ENCODE data around the gene GOLGA3. TPM values are rescaled to one million over a fixed set of nuclear protein-coding genes. Genes with fewer than 3 reads are reported as not detected.

The GOLGA3 gene
- total RNA-seq, 1 donor from 2014 or later: 86.7 TPM

DNA sequence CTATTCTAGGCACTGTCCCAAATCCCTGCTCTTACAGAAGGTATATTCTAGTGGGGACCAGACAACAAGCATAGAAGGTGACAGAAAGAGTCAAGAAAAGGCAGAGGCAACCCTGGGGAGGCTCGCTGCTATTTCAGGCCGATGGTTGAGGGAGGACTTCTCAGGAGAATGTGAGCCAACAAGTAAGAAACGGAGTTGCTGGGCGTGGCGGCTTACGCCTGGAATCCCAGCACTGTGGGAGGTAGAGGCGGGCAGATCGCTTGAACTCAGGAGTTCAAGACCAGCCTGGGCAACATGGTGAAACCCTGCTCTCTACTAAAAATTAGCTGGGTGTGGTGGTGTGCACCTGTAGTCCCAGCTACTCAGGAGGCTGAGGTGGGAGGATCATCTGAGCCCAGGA is 4.7 kb upstream of the GOLGA3 start:
- H3K36me3 Mint-ChIP-seq (ENCODE audit: low read depth, unreplicated experiment): peaks cover 29% of the 10 kb centered on the region
- Histone ChIP-seq H3K36me3 (ENCODE audit: insufficient read depth, low read length) (no peaks in the 10 kb centered on the region), H3K9me3 (ENCODE audit: insufficient read depth, low read depth, low read length) (no peaks in the 10 kb centered on the region), H3K4me1 (ENCODE audit: insufficient read depth, low read length) (peaks cover 4% of the 10 kb centered on the region), H2AFZ (ENCODE audit: low read depth, low read length) (no peak overlapping the region), H4K20me1 (ENCODE audit: insufficient read depth, low read length) (peaks cover 6% of the 10 kb centered on the region), H3K4me2 (ENCODE audit: low read length) (no peak overlapping the region), H3K27ac (ENCODE audit: low read depth, low read length) (no peak overlapping the region), H3K4me3 (ENCODE audit: insufficient read depth, low read depth, low read length) (no peak overlapping the region), H3K79me2 (ENCODE audit: insufficient read depth, low read length) (peaks cover 4% of the 10 kb centered on the region), H3K9ac (ENCODE audit: low read length) (no peak overlapping the region), H3K27me3 (ENCODE audit: insufficient read depth, low read length) (no peaks in the 10 kb centered on the region)
- no peak overlapping the region for H3K4me3 Mint-ChIP-seq (ENCODE audit: unreplicated experiment)
- no peak overlapping the region for H3K27ac Mint-ChIP-seq (ENCODE audit: unreplicated experiment)
- no peak for TF ChIP-seq EZH2 (IDR thresholded peaks at IDR 0.05; ENCODE audit: insufficient read depth, low read length)
- TF ChIP-seq, protein P1, sequence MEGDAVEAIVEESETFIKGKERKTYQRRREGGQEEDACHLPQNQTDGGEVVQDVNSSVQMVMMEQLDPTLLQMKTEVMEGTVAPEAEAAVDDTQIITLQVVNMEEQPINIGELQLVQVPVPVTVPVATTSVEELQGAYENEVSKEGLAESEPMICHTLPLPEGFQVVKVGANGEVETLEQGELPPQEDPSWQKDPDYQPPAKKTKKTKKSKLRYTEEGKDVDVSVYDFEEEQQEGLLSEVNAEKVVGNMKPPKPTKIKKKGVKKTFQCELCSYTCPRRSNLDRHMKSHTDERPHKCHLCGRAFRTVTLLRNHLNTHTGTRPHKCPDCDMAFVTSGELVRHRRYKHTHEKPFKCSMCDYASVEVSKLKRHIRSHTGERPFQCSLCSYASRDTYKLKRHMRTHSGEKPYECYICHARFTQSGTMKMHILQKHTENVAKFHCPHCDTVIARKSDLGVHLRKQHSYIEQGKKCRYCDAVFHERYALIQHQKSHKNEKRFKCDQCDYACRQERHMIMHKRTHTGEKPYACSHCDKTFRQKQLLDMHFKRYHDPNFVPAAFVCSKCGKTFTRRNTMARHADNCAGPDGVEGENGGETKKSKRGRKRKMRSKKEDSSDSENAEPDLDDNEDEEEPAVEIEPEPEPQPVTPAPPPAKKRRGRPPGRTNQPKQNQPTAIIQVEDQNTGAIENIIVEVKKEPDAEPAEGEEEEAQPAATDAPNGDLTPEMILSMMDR (IDR thresholded peaks at IDR 0.05; ENCODE audit: insufficient read depth, low read depth, low read length): no peak
- no peaks in the 10 kb centered on the region for H3K4me1 Mint-ChIP-seq (ENCODE audit: low read depth, unreplicated experiment)
- FAIRE-seq: no peak
- no peak for DNase-seq (ENCODE audit: low read depth)
- H3K27me3 Mint-ChIP-seq (ENCODE audit: low read depth, unreplicated experiment): no peaks in the 10 kb centered on the region
- no peaks in the 10 kb centered on the region for H3K9me3 Mint-ChIP-seq (ENCODE audit: unreplicated experiment)

DNA sequence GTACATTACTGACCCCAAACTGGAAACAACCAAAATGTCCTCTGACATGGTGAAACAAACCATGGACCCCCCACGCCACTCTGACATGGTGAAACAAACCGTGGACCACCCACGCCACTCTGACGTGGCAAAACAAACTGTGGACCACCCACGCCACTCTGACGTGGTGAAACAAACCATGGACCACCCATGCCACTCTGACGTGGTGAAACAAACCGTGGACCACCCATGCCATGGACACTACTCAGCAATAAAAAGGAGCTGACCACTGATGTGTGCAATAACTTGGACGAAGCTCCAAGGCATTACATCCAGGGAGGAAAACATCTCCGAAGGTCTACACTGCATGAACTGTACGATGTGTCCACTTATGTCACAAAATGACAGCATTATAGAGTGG is 3.1 kb upstream of the GOLGA3 start:
- Histone ChIP-seq H3K9ac (ENCODE audit: low read length) (no peak overlapping the region), H3K27ac (ENCODE audit: low read depth, low read length) (no peak overlapping the region), H3K4me3 (ENCODE audit: insufficient read depth, low read depth, low read length) (no peak overlapping the region), H3K9me3 (ENCODE audit: insufficient read depth, low read depth, low read length) (no peaks in the 10 kb centered on the region), H3K27me3 (ENCODE audit: insufficient read depth, low read length) (no peaks in the 10 kb centered on the region), H3K4me2 (ENCODE audit: low read length) (no peak overlapping the region), H3K79me2 (ENCODE audit: insufficient read depth, low read length) (peaks cover 20% of the 10 kb centered on the region), H3K36me3 (ENCODE audit: insufficient read depth, low read length) (peaks cover 7% of the 10 kb centered on the region), H3K4me1 (ENCODE audit: insufficient read depth, low read length) (peaks cover 12% of the 10 kb centered on the region), H2AFZ (ENCODE audit: low read depth, low read length) (no peak overlapping the region), H4K20me1 (ENCODE audit: insufficient read depth, low read length) (peaks cover 14% of the 10 kb centered on the region)
- Mint-ChIP-seq H3K4me1 (ENCODE audit: low read depth, unreplicated experiment) (peaks cover 12% of the 10 kb centered on the region), H3K4me3 (ENCODE audit: unreplicated experiment) (no peak overlapping the region), H3K27me3 (ENCODE audit: low read depth, unreplicated experiment) (no peaks in the 10 kb centered on the region), H3K36me3 (ENCODE audit: low read depth, unreplicated experiment) (peaks cover 32% of the 10 kb centered on the region), H3K9me3 (ENCODE audit: unreplicated experiment) (no peaks in the 10 kb centered on the region), H3K27ac (ENCODE audit: unreplicated experiment) (no peak overlapping the region)
- no peak for TF ChIP-seq EZH2 (IDR thresholded peaks at IDR 0.05; ENCODE audit: insufficient read depth, low read length)
- TF ChIP-seq, protein P1 (IDR thresholded peaks at IDR 0.05; ENCODE audit: insufficient read depth, low read depth, low read length): no peak
- FAIRE-seq (no peak), DNase-seq (ENCODE audit: low read depth) (no peak)

DNA sequence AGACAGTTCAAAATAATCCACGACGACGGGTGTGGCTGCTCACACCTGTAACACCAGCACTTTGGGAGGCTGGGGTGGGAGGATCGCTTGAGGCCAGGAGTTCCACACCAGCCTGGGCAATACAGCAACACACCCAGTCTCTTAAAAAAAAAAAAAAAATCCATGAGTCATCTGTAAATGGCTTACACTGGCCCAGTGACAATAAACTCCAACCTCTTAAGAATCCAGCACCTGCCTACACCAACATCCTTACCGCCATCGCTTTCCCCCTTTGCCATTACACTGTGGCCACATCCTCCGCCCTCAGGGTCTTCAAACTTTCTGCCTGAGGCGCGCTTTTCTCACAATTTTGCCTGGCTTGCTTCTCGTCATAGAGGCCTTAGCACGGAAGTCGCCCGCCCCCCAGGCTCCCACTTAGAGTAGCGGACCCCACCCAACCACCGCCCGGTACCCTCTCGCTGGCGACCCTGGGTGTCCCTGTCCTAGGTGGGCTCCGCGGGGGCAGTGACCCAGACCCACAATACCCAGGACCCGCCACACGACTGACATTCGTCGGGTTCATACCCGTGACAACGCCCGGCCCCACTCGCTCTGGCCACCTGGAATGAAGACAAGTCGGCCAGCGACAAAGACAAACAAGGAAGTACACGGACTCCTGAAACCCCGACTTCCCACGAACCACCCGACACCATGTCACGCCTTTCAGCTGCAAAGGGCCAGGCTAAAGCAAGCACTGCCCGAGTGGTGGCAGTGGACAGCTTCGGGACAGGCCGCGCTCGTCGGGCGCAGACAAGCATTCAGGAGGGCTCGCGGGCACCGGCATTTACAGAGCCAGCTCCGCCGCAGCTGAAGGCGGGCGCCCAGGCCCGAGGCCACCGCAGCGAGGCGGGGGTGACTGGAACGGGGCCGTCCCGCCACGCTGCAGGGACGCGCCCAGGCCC is 636 bp downstream of the GOLGA3 start:
- Mint-ChIP-seq H3K9me3 (ENCODE audit: unreplicated experiment) (no peaks in the 10 kb centered on the region), H3K27me3 (ENCODE audit: low read depth, unreplicated experiment) (no peaks in the 10 kb centered on the region), H3K4me3 (ENCODE audit: unreplicated experiment) (peak overlapping the region; percentile 93), H3K36me3 (ENCODE audit: low read depth, unreplicated experiment) (peaks cover 34% of the 10 kb centered on the region), H3K27ac (ENCODE audit: unreplicated experiment) (peak overlapping the region; percentile 97), H3K4me1 (ENCODE audit: low read depth, unreplicated experiment) (peaks cover 26% of the 10 kb centered on the region)
- Histone ChIP-seq H4K20me1 (ENCODE audit: insufficient read depth, low read length) (peaks cover 45% of the 10 kb centered on the region), H3K79me2 (ENCODE audit: insufficient read depth, low read length) (peaks cover 53% of the 10 kb centered on the region), H3K4me1 (ENCODE audit: insufficient read depth, low read length) (peaks cover 16% of the 10 kb centered on the region), H3K27me3 (ENCODE audit: insufficient read depth, low read length) (no peaks in the 10 kb centered on the region), H3K9me3 (ENCODE audit: insufficient read depth, low read depth, low read length) (no peaks in the 10 kb centered on the region), H3K36me3 (ENCODE audit: insufficient read depth, low read length) (peaks cover 19% of the 10 kb centered on the region), H3K4me2 (ENCODE audit: low read length) (peak overlapping the region; percentile 95), H3K4me3 (ENCODE audit: insufficient read depth, low read depth, low read length) (peak overlapping the region; percentile 95), H3K27ac (ENCODE audit: low read depth, low read length) (peak overlapping the region; percentile 99), H3K9ac (ENCODE audit: low read length) (peak overlapping the region; percentile 98), H2AFZ (ENCODE audit: low read depth, low read length) (no peak overlapping the region)
- TF ChIP-seq, protein P1 (IDR thresholded peaks at IDR 0.05; ENCODE audit: insufficient read depth, low read depth, low read length): no peak
- no peak for TF ChIP-seq EZH2 (IDR thresholded peaks at IDR 0.05; ENCODE audit: insufficient read depth, low read length)
- DNase-seq (ENCODE audit: low read depth): peak; percentile 81
- no peak for FAIRE-seq
